Omental fat pad (tissue), 4 donors: ENCODE results near the gene ZNF175. TPM values are rescaled to one million over a fixed set of nuclear protein-coding genes. Genes with fewer than 3 reads are reported as not detected.

Source experiments
- ATAC-seq: fragments of 150-250 bp; one replicate; pipeline ENCODE4 v1.9.1; 2016; ENCODE audit warnings: mild to moderate bottlenecking, moderate library complexity; ENCODE audit not compliant: low FRiP score
- DNase-seq: peaks from one replicate; pipeline ENCODE4 v3.0.0-alpha.2; 2019; ENCODE audit warnings: low spot score
- total RNA-seq, 4 donors: library from RNA; depleted of rRNA; stranded (reverse); fragments of >200 nt; gene quantifications; one replicate each; pipeline ENCODE4 v1.1.0, GENCODE V29; 2016
- TF ChIP-seq, protein P1 (sequence below), 3 donors: fragments of 450-650 bp; IDR thresholded peaks; one replicate each; pipeline ENCODE4 v1.5.1; 2016 to 2017; ENCODE audit warnings: antibody characterized with exemption in 3 of 3, mild to moderate bottlenecking in 3 of 3, moderate library complexity in 2 of 3

The ZNF175 gene
- total RNA-seq, 4 donors from 2014 or later, result 2.2 to 11.5 (median 6.0) TPM

DNA sequence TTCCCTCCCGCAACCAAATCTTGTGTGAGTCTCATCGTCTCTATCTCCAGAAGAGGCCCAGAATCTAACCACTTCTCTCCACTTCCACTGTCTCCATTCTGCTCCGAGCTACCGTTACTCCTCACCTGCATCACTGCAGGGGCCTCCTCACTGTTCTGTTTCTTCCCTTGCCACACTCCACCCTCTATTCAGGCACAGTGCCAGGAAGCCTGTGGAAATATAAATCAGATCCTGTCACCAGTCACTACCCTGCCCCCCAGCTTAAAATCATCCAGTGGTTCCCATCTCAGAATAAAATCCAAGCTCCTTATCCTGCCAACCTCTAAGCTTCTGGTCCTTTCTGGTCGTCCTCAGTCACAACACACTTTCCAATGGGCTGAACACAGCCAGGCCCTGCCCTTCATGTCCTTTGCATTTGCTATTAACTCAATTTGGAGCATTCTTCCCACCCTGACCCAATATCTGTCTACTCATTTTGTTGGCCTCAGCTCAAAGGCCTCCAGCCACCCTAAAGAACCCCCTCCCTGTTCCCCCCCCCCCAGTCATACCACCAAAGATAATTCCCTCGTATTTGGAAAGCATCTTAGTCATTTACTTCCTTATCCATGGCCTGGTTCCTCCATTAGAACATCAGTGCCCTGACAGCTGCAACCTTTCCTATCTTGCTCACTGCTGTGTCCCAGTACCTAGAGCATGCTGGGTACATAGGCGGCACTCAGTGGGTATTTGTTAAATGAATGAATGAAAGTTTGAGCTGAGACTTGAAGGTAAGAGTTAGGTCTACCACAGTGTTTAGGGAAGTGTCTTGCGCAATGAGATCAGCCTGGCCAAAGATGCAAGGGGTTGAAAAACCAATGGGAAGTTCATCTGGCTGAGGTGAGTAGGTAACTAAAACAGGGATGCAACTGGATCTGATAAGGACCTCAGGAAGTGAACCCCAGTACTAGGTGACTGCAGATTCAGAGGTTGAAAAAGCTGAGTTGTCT, 24.4 kb downstream of the ZNF175 start:
- no peak for DNase-seq
- TF ChIP-seq, protein P1, sequence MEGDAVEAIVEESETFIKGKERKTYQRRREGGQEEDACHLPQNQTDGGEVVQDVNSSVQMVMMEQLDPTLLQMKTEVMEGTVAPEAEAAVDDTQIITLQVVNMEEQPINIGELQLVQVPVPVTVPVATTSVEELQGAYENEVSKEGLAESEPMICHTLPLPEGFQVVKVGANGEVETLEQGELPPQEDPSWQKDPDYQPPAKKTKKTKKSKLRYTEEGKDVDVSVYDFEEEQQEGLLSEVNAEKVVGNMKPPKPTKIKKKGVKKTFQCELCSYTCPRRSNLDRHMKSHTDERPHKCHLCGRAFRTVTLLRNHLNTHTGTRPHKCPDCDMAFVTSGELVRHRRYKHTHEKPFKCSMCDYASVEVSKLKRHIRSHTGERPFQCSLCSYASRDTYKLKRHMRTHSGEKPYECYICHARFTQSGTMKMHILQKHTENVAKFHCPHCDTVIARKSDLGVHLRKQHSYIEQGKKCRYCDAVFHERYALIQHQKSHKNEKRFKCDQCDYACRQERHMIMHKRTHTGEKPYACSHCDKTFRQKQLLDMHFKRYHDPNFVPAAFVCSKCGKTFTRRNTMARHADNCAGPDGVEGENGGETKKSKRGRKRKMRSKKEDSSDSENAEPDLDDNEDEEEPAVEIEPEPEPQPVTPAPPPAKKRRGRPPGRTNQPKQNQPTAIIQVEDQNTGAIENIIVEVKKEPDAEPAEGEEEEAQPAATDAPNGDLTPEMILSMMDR (IDR thresholded peaks at IDR 0.05), result no peak
- no peak for ATAC-seq

DNA sequence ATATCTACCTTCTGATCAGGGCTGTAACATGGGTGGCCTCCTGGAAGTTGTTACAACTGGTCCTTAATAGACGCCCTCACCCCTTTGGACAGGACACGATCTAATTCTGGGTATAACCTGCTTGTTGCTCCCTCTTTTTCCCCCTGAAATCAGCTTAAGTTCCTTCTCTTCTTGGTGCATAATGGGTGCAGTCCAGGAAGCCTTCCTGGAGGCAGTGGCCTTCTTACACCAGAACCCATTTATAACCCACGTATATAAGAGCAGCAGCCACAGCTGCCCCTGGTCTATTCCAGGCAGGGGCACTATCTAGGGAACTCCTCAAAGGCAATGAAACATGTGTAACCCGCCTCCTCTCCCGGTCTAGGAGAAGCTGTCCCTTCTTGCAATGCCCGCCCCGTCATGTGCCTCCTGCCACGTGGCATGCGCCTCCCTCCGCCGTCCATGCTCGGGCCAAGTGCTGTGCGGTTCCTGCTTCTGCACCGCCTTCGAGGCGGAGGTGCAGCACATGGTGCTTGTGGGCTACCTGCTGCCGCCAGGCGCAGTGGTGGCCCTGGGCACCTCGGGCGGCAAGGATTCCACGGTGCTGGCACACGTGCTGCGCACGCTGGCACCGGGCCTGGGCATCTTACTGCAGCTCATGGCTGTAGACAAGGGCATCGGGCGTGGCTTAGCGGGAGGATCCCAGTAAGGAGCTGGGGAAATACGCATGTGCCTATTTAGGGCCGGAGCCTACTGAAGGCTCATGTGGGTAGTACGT, 27.3 kb downstream of the ZNF175 start:
- DNase-seq (no peak), ATAC-seq (no peak)

DNA sequence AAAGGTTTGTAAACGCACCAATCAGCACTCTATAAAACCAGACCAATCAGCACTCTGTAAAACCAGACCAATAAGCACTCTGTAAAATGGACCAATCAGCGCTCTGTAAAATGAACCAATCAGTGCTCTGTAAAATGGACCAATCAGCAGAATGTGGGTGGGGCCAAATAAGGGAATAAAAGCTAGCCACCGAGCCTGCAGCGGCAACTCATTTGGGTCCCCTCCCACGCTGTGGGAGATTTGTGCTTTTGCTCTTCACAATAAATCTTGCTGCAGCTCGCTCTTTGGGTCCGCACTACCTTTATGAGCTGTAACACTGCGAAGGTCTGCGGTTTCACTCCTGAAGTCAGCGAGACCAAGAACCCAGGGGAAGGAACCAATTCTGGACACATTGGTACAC, 28.0 kb downstream of the ZNF175 start:
- TF ChIP-seq, protein P1 (IDR thresholded peaks at IDR 0.05), result no peak
- ATAC-seq (no peak), DNase-seq (no peak)

More for the DNA sequence above, 27.3 kb downstream of the ZNF175 start:
- TF ChIP-seq, protein P1 (IDR thresholded peaks at IDR 0.05), result no peak

DNA sequence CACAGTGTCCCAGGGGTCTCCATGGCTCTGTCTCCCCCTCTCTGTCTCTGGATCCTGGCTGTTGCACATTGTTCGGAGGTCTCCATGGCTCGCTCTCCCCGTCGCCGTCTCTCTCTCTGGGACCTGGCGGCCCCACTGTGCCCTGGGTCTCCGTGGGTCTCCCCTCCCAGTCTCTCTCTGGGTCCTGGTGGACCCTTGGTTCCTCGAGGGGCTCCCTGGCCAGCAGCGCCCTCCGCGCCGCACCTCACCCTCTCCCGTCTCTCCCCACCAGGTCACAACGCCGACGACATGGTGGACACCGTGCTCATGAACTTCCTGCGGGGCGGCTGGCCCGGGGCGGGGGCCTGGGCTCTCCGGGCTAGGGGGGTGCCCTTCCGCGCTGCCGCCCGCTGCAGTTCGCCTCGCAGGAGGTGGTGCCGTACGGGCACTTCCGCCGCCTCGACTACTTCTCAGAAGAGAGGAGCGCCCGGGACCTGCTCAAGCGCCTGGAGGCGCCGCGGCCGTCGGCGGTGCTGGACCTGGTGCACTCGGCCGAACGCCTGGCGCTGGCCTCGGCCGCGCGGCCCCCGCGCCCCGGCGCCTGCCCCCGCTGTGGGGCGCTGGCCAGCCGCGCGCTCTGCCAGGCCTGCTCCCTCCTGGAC, 30.0 kb downstream of the ZNF175 start:
- TF ChIP-seq, protein P1 (IDR thresholded peaks at IDR 0.05), result no peak
- DNase-seq, result no peak
- ATAC-seq, result no peak

DNA sequence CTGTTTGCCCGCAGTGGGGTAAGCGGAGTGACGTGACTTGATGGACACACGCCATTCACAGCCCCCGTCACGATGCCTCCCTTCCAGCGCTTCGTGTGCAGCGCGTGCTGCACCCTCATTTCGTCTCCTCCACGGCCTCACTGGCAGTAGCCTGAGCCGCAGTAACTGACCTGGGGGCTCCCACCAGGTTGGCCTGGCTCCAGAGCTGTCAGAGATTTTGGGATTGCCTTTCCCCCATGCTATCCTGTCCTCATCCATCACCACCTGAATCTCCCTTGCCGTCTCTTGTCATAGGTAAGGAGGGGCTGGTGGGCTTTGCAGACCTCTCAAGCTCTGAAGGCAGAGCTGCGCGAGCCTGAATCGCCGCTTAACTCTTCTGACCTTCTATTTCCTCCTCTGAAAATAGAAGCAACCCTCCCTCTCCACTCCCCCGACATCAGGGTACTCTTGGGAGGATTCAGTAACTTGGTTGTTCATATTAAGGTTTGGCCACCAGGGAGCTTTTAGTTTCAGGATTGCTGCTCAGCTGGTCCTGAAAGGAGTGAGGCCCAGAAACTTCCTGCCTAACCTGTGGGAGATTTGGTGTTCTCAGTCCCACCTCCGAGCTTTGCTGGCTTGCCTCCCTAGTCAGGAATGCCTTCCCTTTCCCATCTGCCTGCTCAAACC, 31.2 kb downstream of the ZNF175 start:
- ATAC-seq (no peak), DNase-seq (no peak)
- TF ChIP-seq, protein P1 (IDR thresholded peaks at IDR 0.05), result no peak

DNA sequence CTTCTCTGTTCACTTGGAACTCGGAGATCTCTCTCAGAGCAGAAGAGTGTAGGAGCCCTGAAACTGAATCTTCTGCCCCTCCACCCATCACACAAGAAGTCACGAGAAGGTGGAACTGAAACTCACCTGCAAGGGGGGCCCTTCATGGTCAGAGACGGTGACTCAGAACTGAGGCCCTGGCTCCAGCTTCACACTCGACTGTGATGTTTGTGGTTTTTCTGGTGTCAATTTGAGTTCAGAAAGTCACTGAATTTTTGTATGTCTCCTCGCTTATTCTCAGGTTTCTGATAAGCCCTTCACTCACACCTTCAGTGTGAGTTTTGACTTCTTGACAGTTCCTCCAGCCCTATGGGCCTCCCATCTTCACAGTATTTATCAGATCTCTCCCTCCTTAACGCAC, 36.0 kb downstream of the ZNF175 start:
- TF ChIP-seq, protein P1 (IDR thresholded peaks at IDR 0.05), result no peak
- no peak for ATAC-seq
- DNase-seq, result no peak
